Mesenchymal stem cell (in vitro differentiated cells and primary cell): ENCODE data around the gene SARDH.
A peak's percentile ranks its signal among the peaks of the same experiment; 100 is the strongest.

Experiments used
- DNase-seq: peaks from one replicate; pipeline ENCODE4 v3.0.0-alpha.2; 2013
- H2AFZ ChIP-seq: one replicate; pipeline ENCODE4 v1.6.1; 2013; ENCODE audit warnings: low read depth, mild to moderate bottlenecking, control low read depth, inconsistent platforms, low read length, moderate library complexity
- H2AK5ac ChIP-seq: 2 replicates; pipeline ENCODE4 v1.6.1; 2013; ENCODE audit warnings: low read length, moderate library complexity, mild to moderate bottlenecking, inconsistent platforms; ENCODE audit not compliant: severe bottlenecking
- H2BK120ac ChIP-seq: one replicate; pipeline ENCODE4 v1.6.1; 2013; ENCODE audit warnings: low read depth, mild to moderate bottlenecking, inconsistent platforms, low read length, moderate library complexity
- H2BK12ac ChIP-seq, 2 experiments: one replicate each; pipeline ENCODE4 v1.6.1; 2013; ENCODE audit warnings: inconsistent platforms in 2 of 2, low read length in 2 of 2, mild to moderate bottlenecking in 2 of 2, moderate library complexity in 2 of 2, control low read depth in 1 of 2
- H2BK15ac ChIP-seq: one replicate; pipeline ENCODE4 v1.6.1; 2013; ENCODE audit warnings: mild to moderate bottlenecking, low read depth, inconsistent platforms; ENCODE audit not compliant: poor library complexity, severe bottlenecking
- H2BK5ac ChIP-seq: 2 replicates; pipeline ENCODE4 v1.6.1; 2013; ENCODE audit warnings: low read depth, mild to moderate bottlenecking, low read length, control low read depth, inconsistent platforms; ENCODE audit not compliant: poor library complexity, severe bottlenecking
- H3K14ac ChIP-seq, 2 experiments: one replicate each; pipeline ENCODE4 v1.6.1; 2013; ENCODE audit warnings: inconsistent platforms in 2 of 2, low read length in 2 of 2, control low read depth in 1 of 2, mild to moderate bottlenecking in 1 of 2, moderate library complexity in 1 of 2
- H3K18ac ChIP-seq, 2 experiments: one replicate each; pipeline ENCODE4 v1.6.1; 2013; ENCODE audit warnings: inconsistent platforms in 2 of 2, low read length in 2 of 2, control low read depth in 1 of 2, low read depth in 1 of 2, mild to moderate bottlenecking in 1 of 2
- H3K23ac ChIP-seq, 2 experiments: one replicate each; pipeline ENCODE4 v1.6.1; 2013; ENCODE audit warnings: inconsistent platforms in 2 of 2, low read length in 2 of 2, mild to moderate bottlenecking in 2 of 2, moderate library complexity in 2 of 2, control low read depth in 1 of 2
- H3K27ac ChIP-seq: 2 replicates; pipeline ENCODE4 v1.5.1; 2013; ENCODE audit warnings: mild to moderate bottlenecking, moderate library complexity, low read length, control low read depth, inconsistent platforms; ENCODE audit not compliant: poor library complexity, severe bottlenecking
- H3K27me3 ChIP-seq, 2 experiments: 2 replicates each; pipeline versions ENCODE4 v1.6.1 to v1.7.0; 2013; ENCODE audit warnings: low read length in 2 of 2, mild to moderate bottlenecking in 2 of 2, moderate library complexity in 2 of 2, control low read depth in 1 of 2, inconsistent platforms in 1 of 2; ENCODE audit not compliant: control insufficient read depth in 1 of 2, insufficient read depth in 1 of 2
- H3K36me3 ChIP-seq, 2 experiments: 2 replicates each; pipeline versions ENCODE4 v1.6.1 to v1.7.0; 2013; ENCODE audit warnings: low read length in 2 of 2, control low read depth in 1 of 2, inconsistent platforms in 1 of 2, low read depth in 1 of 2, mild to moderate bottlenecking in 1 of 2; ENCODE audit not compliant: insufficient read depth in 2 of 2, control insufficient read depth in 1 of 2
- H3K4ac ChIP-seq, 2 experiments: one replicate each; pipeline ENCODE4 v1.6.1; 2013; ENCODE audit warnings: inconsistent platforms in 2 of 2, low read length in 2 of 2, mild to moderate bottlenecking in 2 of 2, moderate library complexity in 2 of 2, control low read depth in 1 of 2, low read depth in 1 of 2
- H3K4me1 ChIP-seq: 2 replicates; pipeline ENCODE4 v1.6.1; 2013; ENCODE audit warnings: low read depth, low read length, control low read depth; ENCODE audit not compliant: control insufficient read depth, insufficient read depth
- H3K4me2 ChIP-seq: 2 replicates; pipeline ENCODE4 v1.6.1; 2013; ENCODE audit warnings: low read length, mild to moderate bottlenecking, inconsistent platforms; ENCODE audit not compliant: poor library complexity, severe bottlenecking
- H3K4me3 ChIP-seq, 2 experiments: 2 replicates each; pipeline versions ENCODE4 v1.5.1 to v1.7.0; 2013; ENCODE audit warnings: low read length in 2 of 2, mild to moderate bottlenecking in 2 of 2, control low read depth in 1 of 2, low read depth in 1 of 2; ENCODE audit not compliant: insufficient read depth in 1 of 2
- H3K79me1 ChIP-seq: replicated peaks from 2 replicates; pipeline ENCODE4 v1.6.1; 2013; ENCODE audit warnings: mild to moderate bottlenecking, control low read depth, low read length, inconsistent platforms; ENCODE audit not compliant: poor library complexity, severe bottlenecking
- H3K9ac ChIP-seq: 2 replicates; pipeline ENCODE4 v1.7.0; 2013; ENCODE audit warnings: mild to moderate bottlenecking, low read length, moderate library complexity
- H3K9me3 ChIP-seq: 2 replicates; pipeline ENCODE4 v1.7.0; 2013; ENCODE audit warnings: mild to moderate bottlenecking, low read length; ENCODE audit not compliant: control insufficient read depth
- H4K8ac ChIP-seq: one replicate; pipeline ENCODE4 v1.6.1; 2013; ENCODE audit warnings: inconsistent platforms, mild to moderate bottlenecking, low read length, moderate library complexity
- H4K91ac ChIP-seq: one replicate; pipeline ENCODE4 v1.6.1; 2013; ENCODE audit warnings: mild to moderate bottlenecking, low read length, inconsistent platforms
- WGBS: methylation state at CpG from one replicate; pipeline ENCODE4 v1.1.7; 2013; ENCODE audit warnings: mixed read lengths; 5-methylcytosine and 5-hydroxymethylcytosine counted together

Gene SARDH

GRCh38 chr9:133773889-133774655 is 35.9 kb upstream of the SARDH start:
- no peaks in the 10 kb centered on the region for H3K27me3 ChIP-seq
- peak; percentile 85 for DNase-seq
- no peak overlapping the region for H3K9ac ChIP-seq
- no peak overlapping the region for H3K18ac ChIP-seq
- no peak overlapping the region for H3K4me3 ChIP-seq
- H2BK12ac ChIP-seq = no peak overlapping the region
- H4K91ac ChIP-seq = no peak overlapping the region
- H3K79me1 ChIP-seq = peaks cover 52% of the 10 kb centered on the region
- H2BK15ac ChIP-seq = no peak overlapping the region
- H2BK120ac ChIP-seq = no peak overlapping the region
- H3K4me1 ChIP-seq = peaks cover 4% of the 10 kb centered on the region
- H3K4ac ChIP-seq = no peak overlapping the region
- no peak overlapping the region for H3K4me2 ChIP-seq
- no peak overlapping the region for H2AFZ ChIP-seq
- WGBS = 91% methylated on average over 9 of the region's 9 CpGs
- H3K27ac ChIP-seq = no peak overlapping the region
- H2BK5ac ChIP-seq = no peak overlapping the region
- H3K9me3 ChIP-seq = peaks cover 16% of the 10 kb centered on the region
- no peak overlapping the region for H3K14ac ChIP-seq
- H3K36me3 ChIP-seq = peaks cover 66 to 90% of the 10 kb centered on the region in 2 experiments
- no peak overlapping the region for H4K8ac ChIP-seq
- H2AK5ac ChIP-seq = no peak overlapping the region
- H3K23ac ChIP-seq = no peak overlapping the region

DNA sequence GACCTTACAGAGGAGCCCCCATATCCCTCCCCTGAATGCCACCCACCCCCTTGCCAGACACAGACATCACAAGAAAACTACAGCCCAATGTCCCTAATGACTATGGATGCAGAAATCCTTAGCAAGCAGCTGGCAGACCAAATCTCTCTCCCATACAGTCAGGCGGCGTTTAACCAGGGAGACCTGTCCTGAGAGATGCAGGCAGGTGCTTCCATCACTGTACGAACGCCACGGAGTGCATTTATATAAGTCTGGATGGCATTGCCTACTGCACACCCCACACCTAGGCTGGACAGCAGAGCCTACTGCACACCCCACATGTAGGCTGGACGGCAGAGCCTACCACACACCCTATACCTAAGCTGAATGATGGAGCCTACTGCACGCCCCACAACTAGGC is 34.4 kb upstream of the SARDH start:
- Histone ChIP-seq H3K9ac (no peak overlapping the region), H4K91ac (no peak overlapping the region), H2BK15ac (no peak overlapping the region), H2AFZ (no peak overlapping the region), H3K4ac (no peak overlapping the region), H3K4me1 (peaks cover 4% of the 10 kb centered on the region), H2BK5ac (no peak overlapping the region), H3K18ac (no peak overlapping the region), H3K27me3 (no peaks in the 10 kb centered on the region), H3K14ac (no peak overlapping the region), H2BK120ac (no peak overlapping the region), H3K9me3 (peaks cover 18% of the 10 kb centered on the region), H3K23ac (no peak overlapping the region), H2AK5ac (no peak overlapping the region), H4K8ac (no peak overlapping the region), H3K4me2 (no peak overlapping the region), H3K79me1 (peaks cover 54% of the 10 kb centered on the region), H3K36me3 (peaks cover 68 to 90% of the 10 kb centered on the region in 2 experiments), H3K27ac (no peak overlapping the region), H3K4me3 (no peak overlapping the region), H2BK12ac (no peak overlapping the region)
- DNase-seq = no peak
- WGBS = 93% methylated on average over 7 of the region's 7 CpGs

- Histone ChIP-seq H3K4ac (no peak overlapping the region), H3K36me3 (peaks cover 68 to 86% of the 10 kb centered on the region in 2 experiments), H4K8ac (no peak overlapping the region), H2BK5ac (no peak overlapping the region), H3K9me3 (peaks cover 26% of the 10 kb centered on the region), H4K91ac (no peak overlapping the region), H2AK5ac (no peak overlapping the region), H3K4me2 (no peak overlapping the region), H3K4me1 (peaks cover 4% of the 10 kb centered on the region), H3K14ac (no peak overlapping the region), H3K9ac (no peak overlapping the region), H3K79me1 (peaks cover 49% of the 10 kb centered on the region), H3K27ac (no peak overlapping the region), H3K18ac (no peak overlapping the region), H2BK120ac (no peak overlapping the region), H3K4me3 (no peak overlapping the region), H3K27me3 (no peaks in the 10 kb centered on the region), H2BK12ac (no peak overlapping the region), H2BK15ac (no peak overlapping the region), H3K23ac (no peak overlapping the region), H2AFZ (no peak overlapping the region)
- WGBS = 92% methylated on average over 26 of the region's 26 CpGs
- DNase-seq = no peak
Measured at GRCh38 chr9:133771486-133772482, 33.6 kb upstream of the SARDH start.
